Erythroblast (primary cell): Measurements from ENCODE around the gene FRAS1.

Experiments used
- GATA1 ChIP-seq: IDR thresholded peaks from 2 replicates; pipeline ENCODE4 v1.6.1; 2011; ENCODE audit warnings: low read depth, mild to moderate bottlenecking, control low read depth, low read length, moderate library complexity
- POLR2A ChIP-seq: IDR thresholded peaks from 2 replicates; pipeline ENCODE4 v1.6.1; 2011; ENCODE audit warnings: mild to moderate bottlenecking, low read length

DNA sequence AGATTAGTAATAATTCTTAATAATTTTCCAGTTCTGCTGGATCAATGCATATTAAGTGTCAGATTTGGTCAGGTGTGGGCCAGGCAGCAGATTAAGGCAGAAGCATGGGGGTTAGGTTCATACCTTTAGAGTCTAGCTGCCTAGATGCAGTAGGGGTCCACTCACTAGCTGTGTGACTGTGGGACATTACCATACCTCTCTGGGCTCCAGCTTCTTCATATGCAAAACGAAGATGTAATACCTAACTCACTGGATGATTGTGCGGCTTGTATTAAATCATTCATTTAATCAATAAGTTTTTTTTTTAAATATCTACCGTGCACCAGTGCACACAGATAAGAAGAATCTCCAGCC, 495.9 kb downstream of the FRAS1 start:
- TF ChIP-seq POLR2A (no peak), GATA1 (no peak)
